Cardiac septum (tissue), 1 donor: ENCODE results near the gene PDE6A. TPM values are rescaled to one million over a fixed set of nuclear protein-coding genes. Genes with fewer than 3 reads are reported as not detected.

Source experiments
- DNase-seq: peaks from one replicate; pipeline ENCODE4 v3.0.0-alpha.2; 2020; ENCODE audit warnings: low spot score
- intact Hi-C: fragments of 100-400 bp; cut with DNase I; formaldehyde crosslinking; loops from one replicate; pipeline ENCODE4 v1.14.0; 2022
- total RNA-seq: library from RNA; stranded (reverse); fragmentation: NEBNext Ultra II Directional; extraction: Animal tissue kit (Norgen Biotek cat#: 25700); gene quantifications from one replicate; pipeline ENCODE4 v1.2.1, GENCODE V29; 2021
- donor health status: DM: no; HTN: no; CAD: no.

The PDE6A gene
- total RNA-seq, 1 donor from 2014 or later = 0.13 TPM

DNA sequence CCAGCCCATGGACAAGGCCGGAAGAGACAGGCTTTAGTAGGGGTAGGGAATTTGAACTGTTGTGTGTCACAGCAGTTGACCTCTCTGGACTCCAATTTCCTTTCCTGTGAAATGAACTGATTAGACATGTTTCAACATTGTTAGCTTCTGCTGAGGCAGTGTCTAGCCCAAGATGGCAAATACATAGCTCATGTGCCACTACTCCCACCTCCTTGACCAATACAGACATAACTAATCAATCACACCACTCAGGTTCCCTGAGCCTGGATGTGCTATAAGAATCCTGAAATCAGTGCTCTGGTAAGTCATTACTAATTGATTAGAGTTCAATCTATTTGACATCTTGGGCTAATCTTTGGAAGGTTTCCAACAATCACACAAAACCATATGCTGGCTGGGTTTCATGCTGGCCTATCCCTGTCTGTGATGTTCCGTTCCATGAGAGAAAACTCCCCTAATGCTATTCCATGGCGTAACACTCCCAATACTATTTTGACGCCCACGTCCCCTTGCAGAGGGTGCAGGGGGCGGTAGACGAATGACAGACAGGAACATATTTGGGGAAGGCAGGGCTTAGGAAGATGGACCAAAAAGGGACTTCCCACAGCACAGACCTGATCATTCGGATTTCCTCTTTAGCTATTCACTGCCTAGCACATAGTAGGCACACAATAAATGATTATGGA, 95.2 kb downstream of the PDE6A start:
- intact Hi-C loops = no loop called here
- DNase-seq = no peak

GRCh38 chr5:149847611-149848010, 97.0 kb downstream of the PDE6A start:
- intact Hi-C loops = no loop called here
- no peak for DNase-seq

DNA sequence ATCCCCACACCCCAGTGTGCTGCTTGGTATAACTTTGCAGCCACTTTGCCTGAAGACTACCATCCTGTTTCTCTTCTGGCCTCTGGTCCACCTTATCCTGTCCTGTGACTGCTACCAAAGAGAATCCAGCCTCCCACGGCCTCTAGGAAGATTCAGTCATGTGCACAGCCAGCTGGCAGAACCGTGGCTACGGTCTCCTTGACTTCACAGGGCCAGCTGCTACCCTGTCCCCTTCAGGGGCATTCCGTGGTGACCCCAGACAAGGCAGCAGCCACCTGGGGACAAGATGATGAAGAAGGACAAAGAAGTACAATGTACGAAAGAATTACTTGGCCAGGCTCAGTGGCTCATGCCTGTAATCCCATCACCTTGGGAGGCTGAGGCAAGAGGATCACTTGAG, 98.6 kb downstream of the PDE6A start:
- DNase-seq = no peak
- intact Hi-C loops = no loop called here

DNA sequence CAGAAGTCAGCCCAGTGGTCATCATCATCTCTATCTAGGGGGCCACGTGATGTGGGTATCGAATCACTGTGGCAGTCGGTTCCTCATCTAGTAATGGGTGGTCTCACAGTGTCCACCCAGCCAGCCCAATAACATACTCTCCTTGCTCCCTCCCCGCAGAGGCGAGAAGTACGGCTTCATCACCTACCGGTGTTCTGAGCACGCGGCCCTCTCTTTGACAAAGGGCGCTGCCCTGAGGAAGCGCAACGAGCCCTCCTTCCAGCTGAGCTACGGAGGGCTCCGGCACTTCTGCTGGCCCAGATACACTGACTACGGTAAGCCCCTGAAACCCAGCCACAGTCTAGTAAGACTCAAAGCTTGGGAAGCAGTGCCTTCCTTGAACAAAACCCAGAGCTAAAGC, 99.0 kb downstream of the PDE6A start:
- DNase-seq = no peak
- intact Hi-C loops = no loop called here

GRCh38 chr5:149841851-149842793, 102.5 kb downstream of the PDE6A start:
- intact Hi-C loops = no loop called here
- DNase-seq = no peak

DNA sequence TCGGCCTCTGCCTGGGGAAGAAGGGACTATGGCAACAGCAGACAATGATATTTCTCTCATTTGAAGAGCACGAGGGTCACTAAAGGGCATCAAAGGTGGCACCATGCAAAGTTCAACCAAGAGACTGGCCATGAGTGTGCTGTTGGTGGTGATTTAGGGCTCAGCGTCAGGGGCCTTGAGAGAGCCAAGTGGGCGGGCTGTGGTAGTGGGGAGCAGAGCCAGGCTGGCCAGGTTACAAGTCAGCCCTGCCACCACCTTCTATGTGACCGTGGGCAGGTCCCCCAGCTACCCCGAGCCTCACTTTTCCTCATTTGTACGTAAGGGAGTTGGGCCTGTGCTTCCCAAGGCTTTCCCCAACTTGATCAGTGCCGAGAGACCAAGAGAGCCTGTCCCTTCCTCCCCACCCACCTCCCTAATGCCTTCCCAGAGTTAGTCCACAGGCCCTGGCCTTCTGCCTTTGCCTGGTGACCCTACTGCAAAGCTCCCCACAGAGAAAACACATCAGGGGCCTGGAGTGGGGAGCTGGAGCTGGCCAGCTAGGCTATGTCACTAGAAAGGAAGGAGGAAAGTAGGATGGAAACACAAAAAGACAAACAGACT, 104.3 kb downstream of the PDE6A start:
- intact Hi-C loops = no loop called here
- no peak for DNase-seq

DNA sequence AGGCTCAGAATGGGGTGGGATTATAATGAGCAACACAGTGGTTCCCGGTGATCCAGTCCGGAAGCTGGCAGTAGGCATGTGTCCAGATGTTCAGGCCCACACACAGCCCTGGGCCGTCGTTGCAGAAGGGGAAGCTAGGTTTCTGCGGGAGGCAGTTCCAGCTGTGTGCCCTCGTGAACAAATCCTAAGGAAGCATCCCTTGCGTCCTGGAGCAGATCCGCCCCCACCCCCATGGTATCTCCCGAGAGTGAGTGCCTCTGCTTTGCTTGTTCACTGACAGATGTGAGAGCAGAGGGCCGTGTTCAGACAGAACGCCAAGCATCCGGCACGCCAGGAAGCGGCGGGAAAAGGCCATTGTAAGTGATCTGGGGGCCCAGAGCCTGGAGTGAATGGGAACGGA, 104.8 kb downstream of the PDE6A start:
- intact Hi-C loops = loop anchor here (5.0 kb wide), 1 partner anchor 123 kb away; the partner anchor contains the start of gene SLC26A2
- no peak for DNase-seq

DNA sequence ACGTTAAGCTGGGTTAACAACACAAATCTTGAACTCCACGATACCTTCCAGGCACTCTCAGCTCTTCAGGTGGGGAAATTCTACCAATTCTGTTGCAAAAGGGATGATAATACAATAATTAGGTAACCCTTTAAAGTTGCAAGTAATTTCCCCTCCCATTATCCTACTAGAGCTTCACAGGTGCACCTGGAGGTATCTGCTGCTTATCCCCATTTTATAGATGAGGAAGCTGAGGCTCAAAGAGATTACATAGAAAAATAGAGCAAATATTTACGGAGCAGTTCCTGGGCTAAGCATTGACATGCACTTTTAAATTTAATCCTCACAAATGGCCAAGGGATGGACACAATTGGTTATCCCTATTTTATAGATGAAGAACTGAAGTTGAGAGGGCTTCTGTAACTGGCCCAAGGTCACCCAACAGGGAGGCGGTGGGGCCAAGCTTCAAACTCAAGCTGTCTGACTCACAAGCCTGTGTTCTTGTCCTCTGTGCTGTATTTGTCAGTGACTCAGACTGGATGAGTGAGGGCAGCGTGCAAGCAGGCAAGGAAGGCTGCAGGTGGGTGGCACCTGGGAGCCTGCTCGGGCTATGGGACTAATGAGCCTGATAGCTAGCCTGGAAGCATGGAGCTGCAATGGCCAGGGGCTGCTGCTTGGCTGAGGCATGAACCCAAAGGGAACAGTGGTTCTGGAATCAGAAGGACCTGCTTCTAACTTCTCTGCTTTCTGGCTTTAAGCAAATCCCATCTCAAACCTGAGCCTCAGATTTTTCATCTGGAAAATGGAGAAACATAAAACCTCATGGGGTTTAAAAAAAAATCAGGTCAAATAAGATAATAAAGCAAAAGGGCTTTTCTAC, 105.5 kb downstream of the PDE6A start:
- intact Hi-C loops = loop anchor here (5.0 kb wide), 1 partner anchor 123 kb away; the partner anchor contains the start of gene SLC26A2
- DNase-seq = no peak

DNA sequence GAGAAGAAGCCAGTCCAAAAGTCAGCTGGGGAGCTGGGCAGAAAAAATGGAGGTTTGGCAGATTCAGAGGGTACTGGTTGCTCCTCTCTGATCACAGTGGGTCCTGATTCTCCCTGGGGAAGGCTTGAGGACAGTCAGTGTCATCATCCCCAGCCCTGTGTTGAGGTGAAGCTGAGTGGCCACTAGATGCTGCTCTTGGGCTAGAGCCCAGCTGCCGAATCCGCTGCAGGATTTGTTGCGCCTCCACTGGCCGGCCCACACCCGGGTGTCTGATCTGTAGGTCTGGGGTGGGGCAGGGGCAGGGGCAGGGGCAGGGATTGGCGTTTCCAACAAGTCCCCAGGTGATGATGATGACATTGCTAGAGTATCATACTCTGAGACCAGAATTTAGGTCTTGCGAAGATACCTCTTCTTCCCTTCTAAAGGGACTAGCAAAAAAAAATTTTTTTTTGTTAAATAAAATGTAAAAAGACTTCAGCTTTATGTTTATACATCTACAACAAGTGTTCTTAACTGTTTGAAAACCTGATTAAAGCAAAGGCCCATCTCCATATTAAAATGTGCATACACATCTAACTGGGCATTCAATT, 106.8 kb downstream of the PDE6A start:
- intact Hi-C loops = loop anchor here (5.0 kb wide), 1 partner anchor 125 kb away; the partner anchor contains the start of gene SLC26A2
- DNase-seq = no peak

GRCh38 chr5:149836451-149837139, 108.0 kb downstream of the PDE6A start:
- intact Hi-C loops = loop anchor here (5.0 kb wide), 1 partner anchor 126 kb away; the partner anchor contains the start of gene SLC26A2
- DNase-seq = no peak

GRCh38 chr5:149834246-149834855, 110.2 kb downstream of the PDE6A start:
- intact Hi-C loops = loop anchor here (2.0 kb wide), 1 partner anchor 156 kb away; no protein-coding TSS in a partner anchor
- DNase-seq = no peak

GRCh38 chr5:149833116-149833827, 111.3 kb downstream of the PDE6A start:
- intact Hi-C loops = no loop called here
- DNase-seq = no peak

DNA sequence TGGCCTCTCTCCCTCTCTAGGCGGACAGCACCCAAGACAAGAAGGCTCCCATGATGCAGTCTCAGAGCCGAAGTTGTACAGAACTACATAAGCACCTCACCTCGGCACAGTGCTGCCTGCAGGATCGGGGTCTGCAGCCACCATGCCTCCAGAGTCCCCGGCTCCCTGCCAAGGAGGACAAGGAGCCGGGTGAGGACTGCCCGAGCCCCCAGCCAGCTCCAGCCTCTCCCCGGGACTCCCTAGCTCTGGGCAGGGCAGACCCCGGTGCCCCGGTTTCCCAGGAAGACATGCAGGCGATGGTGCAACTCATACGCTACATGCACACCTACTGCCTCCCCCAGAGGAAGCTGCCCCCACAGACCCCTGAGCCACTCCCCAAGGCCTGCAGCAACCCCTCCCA, 112.0 kb downstream of the PDE6A start:
- DNase-seq = no peak
- intact Hi-C loops = no loop called here

- intact Hi-C loops = no loop called here
Measured at GRCh38 chr5:149831492-149831891, 113.1 kb downstream of the PDE6A start.

GRCh38 chr5:149830579-149830978, 114.0 kb downstream of the PDE6A start:
- intact Hi-C loops = no loop called here
- no peak for DNase-seq

More at GRCh38 chr5:149831492-149831891, 113.1 kb downstream of the PDE6A start:
- no peak for DNase-seq

- intact Hi-C loops = loop anchor here (5.0 kb wide), 2 partner anchors 68 to 173 kb away; no protein-coding TSS in a partner anchor
- no peak for DNase-seq
Measured at GRCh38 chr5:149829954-149830353, 114.6 kb downstream of the PDE6A start.
